HG02763 (cell line): ENCODE results near the gene SBNO2.

ENCODE experiments used
- ATAC-seq: cut with Tn5 transposase; IDR thresholded peaks from one replicate; pipeline ENCODE4 v1.9.1; 2021; ENCODE audit warnings: mild to moderate bottlenecking, moderate library complexity; ENCODE audit not compliant: unreplicated experiment

Gene SBNO2

GRCh38 chr19:1076951-1077350 is 97.1 kb downstream of the SBNO2 start:
- ATAC-seq, result peak; percentile 52

GRCh38 chr19:1076046-1076386 is 98.1 kb downstream of the SBNO2 start:
- no peak for ATAC-seq

GRCh38 chr19:1074544-1075283 is 99.4 kb downstream of the SBNO2 start:
- peak; percentile 51 for ATAC-seq

- no peak for ATAC-seq
Observed at GRCh38 chr19:1073956-1074517, 100.0 kb downstream of the SBNO2 start.

GRCh38 chr19:1073063-1073955 is 100.8 kb downstream of the SBNO2 start:
- no peak for ATAC-seq

GRCh38 chr19:1072371-1073015 is 101.6 kb downstream of the SBNO2 start:
- ATAC-seq, result no peak

- ATAC-seq, result no peak
Observed at GRCh38 chr19:1070931-1071791, 102.9 kb downstream of the SBNO2 start.

GRCh38 chr19:1070576-1070930 is 103.5 kb downstream of the SBNO2 start:
- ATAC-seq, result no peak

- ATAC-seq, result no peak
Observed at GRCh38 chr19:1069009-1069779, 104.9 kb downstream of the SBNO2 start.

- ATAC-seq, result no peak
Observed at GRCh38 chr19:1068009-1069001, 105.8 kb downstream of the SBNO2 start.

GRCh38 chr19:1067341-1067957 is 106.6 kb downstream of the SBNO2 start:
- peak; percentile 5 for ATAC-seq

GRCh38 chr19:1066748-1067340 is 107.2 kb downstream of the SBNO2 start, which contains the start of gene ARHGAP45:
Gene ARHGAP45 (plus strand): TSS chr19:1067167. CDS start chr19:1067406, 239 bp downstream.
- peak; percentile 46 for ATAC-seq

GRCh38 chr19:1066251-1066747 is 107.8 kb downstream of the SBNO2 start:
- ATAC-seq, result no peak

GRCh38 chr19:1065606-1066109 is 108.4 kb downstream of the SBNO2 start:
- ATAC-seq, result no peak

GRCh38 chr19:1064661-1065605 is 109.1 kb downstream of the SBNO2 start:
- ATAC-seq, result no peak
